Ovary (tissue), 9 donors: ENCODE results near the gene RNF208. TPM values are rescaled to one million over a fixed set of nuclear protein-coding genes. Genes with fewer than 3 reads are reported as not detected.

Experiments used
- DNase-seq, 5 donors: peaks; one replicate each; pipeline ENCODE4 v3.0.0-alpha.2; 2019 to 2020
- H3K27ac ChIP-seq, 2 donors: fragments of 200-600 bp; one replicate each; pipeline versions ENCODE4 v1.5.1 to v1.8.0; 2019 to 2022
- H3K27me3 ChIP-seq: fragments of 200-600 bp; one replicate; pipeline ENCODE4 v1.8.0; 2022
- H3K36me3 ChIP-seq: fragments of 200-600 bp; sonication (generic); one replicate; pipeline ENCODE4 v1.5.1; 2019
- H3K4me1 ChIP-seq: one replicate; pipeline ENCODE4 v1.8.1; 2013; ENCODE audit warnings: mild to moderate bottlenecking, moderate library complexity; ENCODE audit not compliant: insufficient read depth
- H3K4me3 ChIP-seq: fragments of 200-600 bp; sonication (generic); one replicate; pipeline ENCODE4 v1.5.1; 2017
- H3K9me3 ChIP-seq, 2 donors: fragments of 200-600 bp in 1 of 2; sonication (generic) in 1 of 2; one replicate each; pipeline versions ENCODE4 v1.5.1 to v1.8.1; 2013 to 2019; ENCODE audit warnings: mild to moderate bottlenecking in 1 of 2, moderate library complexity in 1 of 2
- CTCF ChIP-seq, 3 donors: fragments of 450-650 bp in 2 of 3; fragments of 200-600 bp in 1 of 3; IDR thresholded peaks; one replicate each; pipeline versions ENCODE4 v1.5.1 to v1.8.0; 2016 to 2022; ENCODE audit warnings: antibody characterized with exemption in 3 of 3, mild to moderate bottlenecking in 1 of 3
- EP300 ChIP-seq: sonication (generic); formaldehyde crosslinking; IDR thresholded peaks from one replicate; pipeline ENCODE4 v1.6.1; 2017; ENCODE audit warnings: antibody characterized with exemption
- POLR2A ChIP-seq: fragments of 450-650 bp; IDR thresholded peaks from one replicate; pipeline ENCODE4 v1.6.1; 2017; ENCODE audit warnings: antibody characterized with exemption, mild to moderate bottlenecking, moderate library complexity
- WGBS, 3 donors: extraction: QIAGEN DNeasy Blood & Tissue Kit in 1 of 3; methylation state at CpG; one replicate each; pipeline versions ENCODE4 v1.1.5 to v1.1.7; 2013 to 2017; 5-methylcytosine and 5-hydroxymethylcytosine counted together
- intact Hi-C, 4 donors: fragments of 100-400 bp; cut with DNase I; formaldehyde crosslinking; loops; one replicate each; pipeline versions ENCODE4 v1.11.0 to v1.15.1; 2022 to 2023
- polyA plus RNA-seq, 2 donors: library from polyadenylated mRNA; stranded (reverse); fragments of 200-250 nt in 1 of 2; fragments of 350-450 nt in 1 of 2; fragmentation: Illumina TruSeq in 1 of 2; extraction: RNeasy Lipid Tissue Mini Kit (QIAGEN cat#74804) in 1 of 2; gene quantifications; one replicate each; pipeline ENCODE4 v1.2.3, GENCODE V29; 2013 to 2014
- total RNA-seq, 7 donors: library from RNA; depleted of rRNA in 2 of 7; stranded (reverse); fragments of >200 nt in 2 of 7; fragmentation: NEBNext Ultra II Directional in 3 of 7; extraction: Animal tissue kit (Norgen Biotek cat#: 25700) in 3 of 7; gene quantifications; one replicate each; pipeline versions ENCODE4 v1.1.0 to v1.2.4, GENCODE V29; 2016 to 2023
- donor health status: DM: no; HTN: no; CAD: no; lungs with moderate emphysema.
- donor health status: DM: no; HTN: no; CAD: no.
- donor health status: Bipolar disorder and iron deficiency.
- donor health status: DM: yes; HTN: yes; CAD: no.
- donor health status: DM: no; HTN: no; CAD: no.
- donor health status: DM: yes; HTN: yes; CAD: no.

Gene RNF208
- total and polyA plus RNA-seq, 9 donors: 0.92 to 6.5 (median 3.1) TPM; not detected in 2

GRCh38 chr9:137235424-137236237, 13.6 kb upstream of the RNF208 start:
- H3K9me3 ChIP-seq: no peaks in the 10 kb centered on the region
- H3K36me3 ChIP-seq: no peaks in the 10 kb centered on the region
- H3K4me3 ChIP-seq: peak overlapping the region; percentile 25
- H3K4me1 ChIP-seq: peaks cover 11% of the 10 kb centered on the region
- WGBS, 3 donors: 40 to 55% (median 48%) methylated on average over 25 to 35 of the region's 35 CpGs
- TF ChIP-seq CTCF (IDR thresholded peaks at IDR 0.05) (no peak), EP300 (no peak), POLR2A (no peak)
- H3K27me3 ChIP-seq: peaks cover 3% of the 10 kb centered on the region
- DNase-seq: no peak
- intact Hi-C loops: loop anchor here in 1 of 4 donors (10.0 kb wide), 1 partner anchor 121 kb away; the partner anchor contains the start of gene DPP7
- H3K27ac ChIP-seq: no peak overlapping the region

GRCh38 chr9:137234758-137235423, 12.9 kb upstream of the RNF208 start:
- WGBS, 3 donors: 53 to 66% (median 60%) methylated on average over 17 to 18 of the region's 18 CpGs
- TF ChIP-seq POLR2A (no peak), CTCF (IDR thresholded peaks at IDR 0.05) (no peak), EP300 (no peak)
- Histone ChIP-seq H3K4me3 (no peak overlapping the region), H3K27ac (no peak overlapping the region), H3K9me3 (no peaks in the 10 kb centered on the region), H3K27me3 (peaks cover 5% of the 10 kb centered on the region), H3K36me3 (no peaks in the 10 kb centered on the region), H3K4me1 (peaks cover 11% of the 10 kb centered on the region)
- intact Hi-C loops: loop anchor here in 1 of 4 donors (10.0 kb wide), 1 partner anchor 120 kb away; the partner anchor contains the start of gene DPP7
- no peak for DNase-seq

GRCh38 chr9:137234055-137234697, 12.1 kb upstream of the RNF208 start:
- no peak for TF ChIP-seq EP300
- no peak for TF ChIP-seq CTCF (IDR thresholded peaks at IDR 0.05)
- TF ChIP-seq POLR2A: no peak
- Histone ChIP-seq H3K27me3 (peaks cover 5% of the 10 kb centered on the region), H3K9me3 (no peaks in the 10 kb centered on the region), H3K36me3 (no peaks in the 10 kb centered on the region), H3K4me3 (no peak overlapping the region), H3K27ac (no peak overlapping the region), H3K4me1 (peaks cover 11% of the 10 kb centered on the region)
- DNase-seq: no peak
- WGBS, 3 donors: 21 to 31% (median 30%) methylated on average over 21 to 40 of the region's 40 CpGs
- intact Hi-C loops: loop anchor here in 1 of 4 donors (10.0 kb wide), 1 partner anchor 119 kb away; the partner anchor contains the start of gene DPP7
